LNCaP clone FGC (cell line): ENCODE measurements around the gene HOXC13.

Experiments
- DNase-seq: peaks from one replicate; pipeline ENCODE4 v3.0.0-alpha.2; 2011; ENCODE audit warnings: low read depth
- H3K4me3 ChIP-seq: 2 replicates; pipeline ENCODE4 v1.5.1; 2011; ENCODE audit warnings: mild to moderate bottlenecking, low read depth, low read length, control low read depth
- TF ChIP-seq, protein P1 (sequence below): IDR thresholded peaks from 2 replicates; pipeline ENCODE4 v1.5.1; 2012; ENCODE audit warnings: mild to moderate bottlenecking; ENCODE audit not compliant: control insufficient read depth, insufficient read depth; ENCODE audit errors: extremely low read depth

HOXC13 gene

DNA sequence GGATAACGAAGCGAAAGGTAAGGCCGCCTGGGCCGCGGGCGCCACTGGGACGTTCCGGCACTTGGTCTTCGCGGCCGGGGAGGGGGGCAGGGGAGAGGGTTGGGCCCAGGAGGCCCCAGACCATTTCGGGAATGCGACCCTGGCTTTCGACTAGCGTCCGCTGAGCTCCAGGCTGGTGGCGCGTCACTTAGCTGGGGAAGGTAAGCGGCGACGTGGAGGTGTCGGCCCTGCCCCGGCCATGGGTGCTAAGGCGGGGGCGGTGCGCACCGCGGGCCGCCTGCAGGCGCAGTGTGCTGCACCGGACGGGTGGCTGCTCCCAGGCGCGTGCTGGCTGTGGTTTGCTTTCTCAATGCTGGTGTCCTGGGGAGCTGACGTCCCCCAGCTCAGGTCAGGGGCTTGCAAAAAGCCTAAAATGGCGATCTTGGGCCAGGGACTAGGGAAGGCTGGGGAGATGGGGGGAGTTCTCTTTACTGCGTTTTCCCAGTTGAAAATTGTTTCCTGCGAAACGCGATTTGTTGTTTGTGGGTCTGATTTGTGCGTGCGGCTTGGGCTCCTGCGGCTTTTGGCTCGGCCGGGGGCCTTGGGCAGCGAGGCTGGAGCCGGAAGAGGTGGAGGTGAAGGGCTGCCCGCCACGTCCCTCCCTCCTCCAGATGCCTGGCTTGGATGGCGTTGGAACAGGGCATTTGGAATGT lies 47.5 kb downstream of the HOXC13 start:
- no peak overlapping the region for H3K4me3 ChIP-seq
- DNase-seq, result no peak
- TF ChIP-seq, protein P1, sequence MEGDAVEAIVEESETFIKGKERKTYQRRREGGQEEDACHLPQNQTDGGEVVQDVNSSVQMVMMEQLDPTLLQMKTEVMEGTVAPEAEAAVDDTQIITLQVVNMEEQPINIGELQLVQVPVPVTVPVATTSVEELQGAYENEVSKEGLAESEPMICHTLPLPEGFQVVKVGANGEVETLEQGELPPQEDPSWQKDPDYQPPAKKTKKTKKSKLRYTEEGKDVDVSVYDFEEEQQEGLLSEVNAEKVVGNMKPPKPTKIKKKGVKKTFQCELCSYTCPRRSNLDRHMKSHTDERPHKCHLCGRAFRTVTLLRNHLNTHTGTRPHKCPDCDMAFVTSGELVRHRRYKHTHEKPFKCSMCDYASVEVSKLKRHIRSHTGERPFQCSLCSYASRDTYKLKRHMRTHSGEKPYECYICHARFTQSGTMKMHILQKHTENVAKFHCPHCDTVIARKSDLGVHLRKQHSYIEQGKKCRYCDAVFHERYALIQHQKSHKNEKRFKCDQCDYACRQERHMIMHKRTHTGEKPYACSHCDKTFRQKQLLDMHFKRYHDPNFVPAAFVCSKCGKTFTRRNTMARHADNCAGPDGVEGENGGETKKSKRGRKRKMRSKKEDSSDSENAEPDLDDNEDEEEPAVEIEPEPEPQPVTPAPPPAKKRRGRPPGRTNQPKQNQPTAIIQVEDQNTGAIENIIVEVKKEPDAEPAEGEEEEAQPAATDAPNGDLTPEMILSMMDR, result no peak

DNA sequence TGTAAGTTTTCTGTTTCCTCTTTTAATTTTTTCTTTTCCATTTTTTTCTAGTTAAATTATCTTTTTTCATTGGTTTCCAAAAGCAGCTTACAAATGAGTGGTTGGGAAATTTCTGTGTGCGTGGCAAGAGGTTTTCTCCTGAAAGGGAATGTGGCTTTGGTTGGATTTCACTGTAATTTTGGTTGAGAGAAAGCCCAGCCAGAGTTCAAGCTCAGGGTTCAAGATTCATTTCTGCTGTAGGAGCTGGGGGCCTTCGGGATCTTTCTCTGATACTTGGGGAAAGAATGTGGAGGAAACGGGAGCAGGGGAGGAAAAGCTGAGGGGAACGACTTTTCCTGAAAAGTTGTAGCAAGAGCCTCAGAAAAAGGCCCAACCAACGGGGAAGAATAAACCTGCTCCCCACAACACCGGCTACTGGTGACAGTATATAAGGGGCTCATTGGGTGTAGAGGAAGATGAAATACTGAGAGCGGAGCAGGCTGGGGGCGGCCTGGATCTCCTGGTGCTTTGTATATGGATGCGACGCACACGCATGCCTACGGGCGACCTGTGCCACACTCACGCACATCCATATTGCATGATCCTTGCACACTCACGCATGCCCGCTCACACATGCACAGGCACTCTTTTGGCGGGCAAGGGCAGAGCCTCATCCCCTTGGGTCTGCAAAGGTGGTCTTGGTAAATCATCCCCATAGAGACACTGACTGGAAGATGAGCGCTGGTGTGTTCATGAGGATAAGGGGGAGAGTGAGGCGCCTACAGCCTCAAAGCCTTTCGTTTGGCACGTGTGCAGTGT lies 48.3 kb downstream of the HOXC13 start:
- DNase-seq, result no peak
- TF ChIP-seq, protein P1, result no peak
- no peak overlapping the region for H3K4me3 ChIP-seq

DNA sequence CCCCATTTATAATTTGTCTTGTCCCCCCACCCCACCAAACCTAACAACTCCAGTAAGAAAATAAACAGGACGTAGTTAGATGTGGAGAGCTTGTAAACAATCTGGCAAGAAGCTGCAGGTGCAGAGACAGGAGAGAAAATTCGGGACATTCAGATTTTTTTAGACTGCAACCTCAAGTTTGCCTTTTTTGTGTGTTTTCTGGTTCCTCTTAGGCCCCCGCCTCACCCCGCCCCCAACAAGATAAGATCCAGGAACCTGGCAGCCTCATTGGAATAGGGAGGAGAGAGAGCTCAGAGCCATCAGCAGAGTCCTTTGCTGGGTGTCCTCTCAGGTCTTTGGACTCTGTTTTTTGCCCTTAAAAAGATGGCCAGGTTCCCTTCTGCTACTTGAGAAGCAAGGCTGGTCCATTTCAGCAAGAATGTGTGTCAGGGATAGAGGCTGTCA lies 49.2 kb downstream of the HOXC13 start:
- no peak for DNase-seq
- TF ChIP-seq, protein P1, result no peak
- no peak overlapping the region for H3K4me3 ChIP-seq

DNA sequence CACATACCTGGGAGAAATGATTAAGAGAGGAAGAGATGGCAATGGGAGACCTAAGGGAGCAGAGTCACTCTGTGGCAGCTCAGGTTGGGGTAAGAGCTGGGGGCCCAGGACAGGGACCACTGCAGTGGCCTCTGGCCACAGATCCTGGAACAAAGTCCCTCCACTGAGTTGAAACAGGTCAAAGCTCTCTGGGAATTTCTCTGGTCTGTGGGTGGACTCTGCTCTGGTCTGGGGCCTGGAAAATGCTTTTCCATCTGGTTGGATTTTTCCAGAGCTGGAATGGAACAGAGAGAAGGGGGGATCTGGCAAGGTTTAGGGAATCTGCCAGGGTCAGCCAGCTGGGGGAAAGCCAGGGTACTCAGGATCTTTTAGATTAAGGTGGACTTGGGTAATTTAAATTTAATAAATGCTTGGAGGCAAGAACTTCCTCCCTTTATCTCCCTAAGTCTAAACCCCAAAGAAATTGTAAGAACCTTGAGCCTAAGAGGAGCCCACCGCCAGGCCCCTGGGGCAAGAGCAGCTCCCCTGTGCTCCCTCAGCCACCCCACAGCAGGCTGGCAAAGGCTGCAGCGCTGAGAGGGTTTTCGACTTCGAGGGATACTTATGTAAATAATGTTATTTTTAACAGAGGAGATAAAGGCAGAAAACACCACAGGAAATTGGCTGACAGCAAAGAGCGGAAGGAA lies 50.1 kb downstream of the HOXC13 start:
- no peak for DNase-seq
- TF ChIP-seq, protein P1, result no peak
- H3K4me3 ChIP-seq, result peak overlapping the region; percentile 31

DNA sequence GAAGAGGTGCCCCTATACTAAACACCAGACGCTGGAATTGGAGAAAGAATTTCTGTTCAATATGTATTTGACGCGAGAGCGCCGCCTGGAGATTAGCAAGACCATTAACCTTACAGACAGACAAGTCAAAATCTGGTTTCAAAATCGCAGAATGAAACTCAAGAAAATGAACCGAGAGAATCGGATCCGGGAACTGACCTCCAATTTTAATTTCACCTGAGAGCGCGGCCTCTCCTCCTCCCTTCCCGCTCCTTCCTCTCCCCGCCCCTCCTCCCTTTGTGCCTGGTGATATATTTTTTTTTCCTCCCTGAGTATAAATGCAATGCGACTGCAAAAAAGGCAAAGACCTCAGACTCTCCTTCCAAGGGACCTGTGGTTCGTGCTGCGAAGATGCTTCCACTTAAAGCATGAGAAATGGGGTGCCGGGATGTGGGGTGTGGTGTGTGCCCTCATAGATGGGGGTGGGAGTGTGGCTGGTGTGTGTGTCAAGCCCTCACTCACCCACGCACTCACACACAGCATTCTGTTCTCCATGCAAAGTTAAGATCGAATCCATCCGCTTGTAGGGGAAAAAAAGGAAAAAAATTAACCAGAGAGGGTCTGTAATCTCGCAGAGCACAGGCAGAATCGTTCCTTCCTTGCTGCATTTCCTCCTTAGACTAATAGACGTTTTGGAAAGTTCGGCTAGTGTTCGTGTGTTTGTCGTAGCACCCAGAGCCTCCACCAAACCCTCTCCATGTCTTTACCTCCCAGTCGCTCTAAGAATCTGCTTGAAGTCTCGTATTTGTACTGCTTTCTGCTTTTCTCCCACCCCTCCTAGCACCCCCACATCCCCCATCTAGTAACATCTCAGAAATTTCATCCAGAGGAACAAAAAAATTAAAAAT lies 50.8 kb downstream of the HOXC13 start:
- DNase-seq, result no peak
- peak overlapping the region; percentile 31 for H3K4me3 ChIP-seq
- TF ChIP-seq, protein P1, result peak; percentile 68
